T follicular helper cell (primary cell): Measurements from ENCODE around the gene ATP11C.

ENCODE experiments used
- DNase-seq: peaks from one replicate; pipeline ENCODE4 v3.0.0-alpha.2; 2020; ENCODE audit warnings: low read depth

ATP11C gene

DNA sequence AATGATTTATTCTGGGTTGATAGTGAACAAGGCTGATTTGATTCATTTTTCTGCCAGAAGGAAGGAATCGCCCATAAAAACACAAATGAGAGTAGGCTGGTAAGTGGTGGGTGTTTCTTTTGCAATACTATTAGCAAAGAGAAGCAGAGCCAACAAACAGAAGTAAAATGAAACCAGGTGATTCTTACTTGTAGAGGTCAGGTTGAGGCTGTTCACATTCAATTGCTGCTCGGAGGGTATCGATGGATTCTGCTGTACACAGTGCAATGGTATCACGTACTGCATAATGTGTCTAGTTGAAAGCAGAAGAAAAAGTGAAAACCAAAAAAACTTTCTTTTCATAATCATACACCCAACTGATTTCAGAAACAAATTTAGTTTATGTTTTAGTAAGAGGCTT lies 130.8 kb downstream of the ATP11C start:
- no peak for DNase-seq

GRCh38 chrX:139801397-139801813 lies 131.4 kb downstream of the ATP11C start:
- DNase-seq, result no peak

GRCh38 chrX:139798701-139799100 lies 134.2 kb downstream of the ATP11C start:
- DNase-seq, result no peak

DNA sequence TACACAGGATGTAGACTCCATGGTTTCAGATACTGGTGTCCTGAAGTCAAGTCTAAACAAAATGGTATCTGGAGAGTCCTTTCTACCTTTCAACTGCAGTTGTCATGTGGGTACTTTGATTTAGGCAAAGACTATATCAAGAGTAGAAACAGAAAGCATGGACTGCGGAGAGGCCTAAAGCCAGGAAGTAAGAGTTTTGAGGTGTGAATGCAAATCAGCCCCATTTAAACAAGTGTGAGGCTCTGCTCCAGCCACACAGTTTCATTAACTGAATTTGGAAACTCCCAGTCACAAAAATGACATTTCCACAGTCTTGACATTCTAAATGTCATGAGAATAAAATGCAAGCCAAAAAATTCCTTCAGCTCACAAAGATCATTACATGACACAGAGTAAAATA lies 137.7 kb downstream of the ATP11C start:
- no peak for DNase-seq

- no peak for DNase-seq
Observed at GRCh38 chrX:139787601-139788000, 145.3 kb downstream of the ATP11C start.

GRCh38 chrX:139784807-139785206 lies 148.0 kb downstream of the ATP11C start:
- no peak for DNase-seq

GRCh38 chrX:139783959-139784358 lies 148.9 kb downstream of the ATP11C start:
- DNase-seq, result no peak

DNA sequence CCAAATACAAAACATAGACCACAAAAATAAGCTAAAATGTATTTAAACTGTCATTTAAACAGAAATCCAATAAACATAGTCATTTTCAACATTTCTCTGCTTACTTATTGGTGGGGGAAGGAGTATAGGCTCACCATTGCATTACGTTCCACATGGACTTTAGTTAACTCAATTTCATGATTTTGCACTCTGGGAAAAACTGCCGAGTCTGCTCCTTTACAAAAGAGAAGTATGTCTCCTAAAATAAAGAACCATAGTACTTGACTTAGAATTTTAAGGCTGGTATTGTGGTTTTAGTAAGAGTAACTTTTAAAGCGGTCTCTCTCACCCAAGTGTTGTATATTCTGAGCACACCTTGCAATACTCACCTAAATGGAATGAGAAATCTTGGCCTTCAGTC lies 149.8 kb downstream of the ATP11C start:
- no peak for DNase-seq

- DNase-seq, result no peak
Observed at GRCh38 chrX:139776599-139776998, 156.3 kb downstream of the ATP11C start.

DNA sequence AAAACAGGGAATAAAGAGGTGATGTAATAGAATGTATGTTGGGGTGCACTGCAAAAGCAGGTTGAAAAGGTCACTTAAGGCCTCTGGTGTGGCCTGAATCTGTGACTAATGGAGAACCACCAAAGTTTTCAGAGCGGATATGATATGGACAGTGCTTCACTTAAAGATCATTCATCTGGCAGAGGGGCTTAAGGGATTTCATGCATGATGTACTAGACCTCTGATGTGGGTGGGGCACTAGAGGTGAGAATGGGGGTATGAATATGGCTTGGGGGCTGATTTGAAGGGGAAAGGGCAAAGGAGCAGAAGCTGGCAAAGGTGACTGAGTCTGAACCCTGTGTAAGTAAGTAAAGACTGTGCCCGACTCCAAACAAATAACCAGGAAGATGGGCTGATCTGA lies 162.5 kb downstream of the ATP11C start:
- no peak for DNase-seq

GRCh38 chrX:139766545-139766983 lies 166.3 kb downstream of the ATP11C start:
- DNase-seq, result no peak

DNA sequence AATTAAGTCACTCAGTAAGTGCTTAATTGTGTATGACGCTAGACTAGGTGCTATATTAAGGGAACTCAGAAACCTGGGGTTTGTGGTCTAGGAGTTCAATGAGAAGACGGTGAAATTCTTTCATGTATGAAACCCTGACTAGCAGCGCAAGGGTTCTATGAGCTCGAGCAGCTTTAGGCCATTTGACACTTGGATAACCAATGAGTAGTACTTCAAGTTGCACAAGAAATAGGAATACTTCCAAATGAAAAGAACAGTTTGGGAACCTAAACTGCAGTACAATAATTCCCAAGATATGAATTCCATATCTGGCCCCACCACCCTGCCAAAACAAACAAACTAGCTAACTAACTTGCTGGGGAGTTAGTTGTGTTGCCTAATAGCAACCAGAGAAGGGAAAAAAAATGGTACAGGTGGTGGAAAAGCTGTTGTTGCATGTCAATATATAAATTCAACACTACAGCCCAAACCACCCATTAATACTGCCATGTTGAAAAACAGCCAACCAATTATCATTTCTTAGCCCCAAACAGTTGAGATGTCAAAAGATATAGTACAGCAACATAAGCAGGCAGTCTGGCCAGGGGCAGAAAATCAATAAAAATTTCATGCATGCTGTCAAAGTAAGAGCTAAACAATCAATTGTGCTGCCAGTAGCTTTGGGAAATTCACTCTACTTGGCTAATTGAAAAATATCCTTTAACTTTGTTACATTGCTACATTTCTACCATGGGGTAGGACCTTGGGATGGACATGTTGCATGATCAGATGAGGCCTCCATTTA lies 170.3 kb downstream of the ATP11C start:
- DNase-seq, result no peak

- no peak for DNase-seq
Observed at GRCh38 chrX:139759637-139760036, 173.2 kb downstream of the ATP11C start.

DNA sequence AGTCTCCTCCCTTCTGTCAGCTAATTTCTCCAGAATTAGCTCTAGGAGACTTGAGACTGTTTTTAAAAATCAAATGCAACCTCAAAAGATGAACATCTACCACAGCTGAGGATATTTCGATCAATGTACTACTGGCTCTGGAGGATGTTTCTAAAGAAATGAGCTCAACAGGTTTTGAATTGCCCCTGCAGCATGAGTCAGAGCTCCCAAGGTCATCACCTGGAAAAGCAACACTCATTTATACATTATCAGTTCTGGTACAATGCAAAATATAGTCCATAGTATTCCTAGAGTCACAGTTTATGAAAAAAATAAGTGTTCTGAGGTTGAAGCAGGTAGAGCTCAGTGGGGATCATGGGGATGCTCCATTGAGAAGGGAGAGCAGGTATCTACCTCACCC lies 174.0 kb downstream of the ATP11C start:
- no peak for DNase-seq

- DNase-seq, result no peak
Observed at GRCh38 chrX:139758250-139758649, 174.6 kb downstream of the ATP11C start.

GRCh38 chrX:139751053-139751452 lies 181.8 kb downstream of the ATP11C start:
- DNase-seq, result no peak

DNA sequence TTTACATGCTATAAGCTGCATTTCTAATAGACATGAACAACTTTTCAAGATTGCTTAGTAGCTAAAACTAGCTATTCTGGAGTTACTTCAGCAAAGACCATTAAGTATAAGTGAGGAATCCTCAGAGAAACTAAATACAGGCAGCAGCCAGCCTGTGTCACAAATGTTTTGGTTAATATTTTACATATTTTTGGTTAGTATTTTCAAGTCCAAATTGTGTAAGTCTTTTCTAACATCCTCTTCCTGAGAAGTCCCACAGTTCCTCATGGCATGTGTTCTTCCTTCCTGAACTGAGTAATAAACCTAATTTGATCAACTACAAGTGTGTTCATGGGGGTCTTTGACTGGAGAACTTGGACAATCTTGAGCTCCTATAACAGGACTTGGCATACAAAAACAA lies 182.5 kb downstream of the ATP11C start:
- no peak for DNase-seq

GRCh38 chrX:139739138-139739537 lies 193.7 kb downstream of the ATP11C start:
- DNase-seq, result no peak

DNA sequence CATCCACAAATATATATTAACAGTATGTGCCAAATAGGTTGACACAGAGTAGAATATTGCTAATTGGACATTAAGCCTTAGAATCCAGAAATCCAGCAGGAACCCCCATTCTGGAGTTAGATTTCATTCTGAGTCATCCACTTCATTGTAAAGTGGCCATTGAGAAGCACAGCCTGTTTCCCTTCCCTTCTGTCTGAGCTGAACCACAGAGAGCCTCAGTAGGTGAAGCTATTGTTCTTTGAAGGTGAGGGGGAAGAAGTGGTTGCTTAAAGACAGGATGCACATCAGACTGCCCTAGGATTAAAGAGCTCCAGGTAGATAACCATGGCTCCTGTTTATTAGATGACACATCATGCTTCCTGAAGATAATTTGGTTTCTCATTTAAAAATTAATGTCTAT lies 194.3 kb downstream of the ATP11C start:
- DNase-seq, result no peak

- DNase-seq, result no peak
Observed at GRCh38 chrX:139736151-139736550, 196.7 kb downstream of the ATP11C start.

GRCh38 chrX:139734996-139735395 lies 197.9 kb downstream of the ATP11C start:
- no peak for DNase-seq

- DNase-seq, result no peak
Observed at GRCh38 chrX:139725720-139726119, 207.1 kb downstream of the ATP11C start.

GRCh38 chrX:139724626-139725025 lies 208.2 kb downstream of the ATP11C start:
- no peak for DNase-seq

DNA sequence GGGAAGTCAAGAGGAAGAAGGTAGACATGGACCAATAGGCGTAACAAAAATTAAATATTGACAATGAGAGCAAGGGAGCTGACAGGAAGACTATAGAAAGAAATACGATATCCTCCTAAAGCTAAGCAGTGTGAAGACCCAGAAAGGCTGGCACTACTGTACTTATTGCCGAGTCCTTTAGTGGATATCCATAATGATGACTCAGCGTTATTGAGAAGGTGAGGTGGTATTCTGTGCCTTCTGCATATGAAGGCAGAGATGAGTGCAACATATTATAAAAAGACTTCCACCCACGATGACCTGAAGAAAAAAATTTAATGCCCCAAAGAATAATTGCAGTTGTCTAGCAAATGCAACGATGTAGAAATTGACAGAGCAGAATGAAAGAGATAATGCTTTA lies 211.9 kb downstream of the ATP11C start:
- DNase-seq, result no peak
